K562 (cell line): ENCODE measurements around the gene CRK. TPM values are rescaled to one million over a fixed set of nuclear protein-coding genes. Genes with fewer than 3 reads are reported as not detected.

ENCODE experiments used
- CBX1 ChIP-seq: sonication (generic); IDR thresholded peaks from 2 replicates; pipeline ENCODE4 v1.6.1; 2016; ENCODE audit warnings: antibody characterized with exemption, low read depth, mild to moderate bottlenecking
- ELF2 ChIP-seq: fragments of 250-450 bp; sonication (Bioruptor Pico); IDR thresholded peaks from 2 replicates; pipeline ENCODE4 v1.5.0; 2021; ENCODE audit warnings: mild to moderate bottlenecking
- HCFC1 ChIP-seq: IDR thresholded peaks from 2 replicates; pipeline ENCODE4 v1.6.1; 2012; ENCODE audit warnings: low read depth, low read length, improper control_type of control experiment
- JUN ChIP-seq, 2 experiments: sonication (generic) in 1 of 2; formaldehyde crosslinking in 1 of 2; IDR thresholded peaks; 2 replicates each; pipeline versions ENCODE4 v1.6.1 to v1.8.0; 2012 to 2022; ENCODE audit warnings: borderline replicate concordance in 2 of 2, mild to moderate bottlenecking in 2 of 2, improper control_type of control experiment in 1 of 2, low read depth in 1 of 2, low read length in 1 of 2, missing genetic modification reagents in 1 of 2
- NFE2 ChIP-seq: IDR thresholded peaks from 2 replicates; pipeline ENCODE4 v1.6.1; 2014; ENCODE audit warnings: antibody characterized with exemption, low read depth
- NR4A1 ChIP-seq, 2 experiments: fragments of 250-450 bp in 1 of 2; fragments of 450-650 bp in 1 of 2; sonication (Bioruptor Pico) in 1 of 2; IDR thresholded peaks; 2 replicates each; pipeline versions ENCODE4 v1.4.0 to v1.6.1; 2016 to 2020; ENCODE audit warnings: mild to moderate bottlenecking in 2 of 2, missing compliant biosample characterization in 1 of 2, missing genetic modification characterization in 1 of 2, moderate library complexity in 1 of 2
- PHF8 ChIP-seq: fragments of 200-600 bp; sonication (generic); IDR thresholded peaks from 2 replicates; pipeline ENCODE4 v1.6.1; 2012; ENCODE audit warnings: mixed run types, mild to moderate bottlenecking, inconsistent platforms, low read length, moderate library complexity, borderline replicate concordance
- POLR2AphosphoS5 ChIP-seq: IDR thresholded peaks from 2 replicates; pipeline ENCODE4 v1.6.1; 2011; ENCODE audit warnings: mild to moderate bottlenecking, low read depth, low read length, moderate library complexity; ENCODE audit not compliant: control insufficient read depth, insufficient read depth
- RBBP5 ChIP-seq: fragments of 200-600 bp; sonication (generic); IDR thresholded peaks from 2 replicates; pipeline ENCODE4 v1.6.1; 2012; ENCODE audit warnings: borderline replicate concordance, mild to moderate bottlenecking, low read length, control low read depth, inconsistent platforms; ENCODE audit not compliant: insufficient read depth, poor library complexity, severe bottlenecking
- SIN3B ChIP-seq: fragments of 450-650 bp; IDR thresholded peaks from 2 replicates; pipeline ENCODE4 v1.6.1; 2017; ENCODE audit warnings: low read depth, mild to moderate bottlenecking, moderate library complexity
- SIX5 ChIP-seq, 2 experiments: IDR thresholded peaks; 2 replicates each; pipeline ENCODE4 v1.6.1; 2011; ENCODE audit warnings: low read length in 2 of 2, borderline replicate concordance in 1 of 2, low read depth in 1 of 2, mild to moderate bottlenecking in 1 of 2, moderate library complexity in 1 of 2; ENCODE audit not compliant: insufficient read depth in 1 of 2
- SP1 ChIP-seq: sonication (generic); formaldehyde crosslinking; IDR thresholded peaks from 2 replicates; pipeline ENCODE4 v1.8.1; 2022; ENCODE audit warnings: mild to moderate bottlenecking, missing genetic modification reagents
- SRF ChIP-seq, 2 experiments: fragments of 250-450, 450-650 bp in 1 of 2; sonication (Bioruptor Pico) in 1 of 2; sonication (generic) in 1 of 2; formaldehyde crosslinking; IDR thresholded peaks; 2 replicates each; pipeline versions ENCODE4 v1.5.0 to v1.5.1; 2020 to 2022; ENCODE audit warnings: mild to moderate bottlenecking in 1 of 2, missing genetic modification reagents in 1 of 2
- ZNF274 ChIP-seq: IDR thresholded peaks from 2 replicates; pipeline ENCODE4 v1.6.1; 2011; ENCODE audit warnings: low read depth, mild to moderate bottlenecking, low read length, moderate library complexity, borderline replicate concordance
- polyA plus RNA-seq, 8 experiments: library from polyadenylated mRNA; depleted of rRNA in 4 of 8; stranded (reverse) in 5 of 8; unstranded in 3 of 8; fragments of >200 nt; fragmentation: Nextera tagmentation in 2 of 8; fragmentation: Illumina TruSeq in 1 of 8; extraction: Ambion mirVana in 2 of 8; extraction: Trizol in 1 of 8; gene quantifications; 2 replicates each; pipeline versions ENCODE4 v1.2.1 to v1.2.3, GENCODE V29; 2011 to 2014; ENCODE audit warnings: inconsistent platforms in 1 of 8, missing spikeins in 1 of 8
- total RNA-seq, 7 experiments: library from RNA; depleted of rRNA in 6 of 7; stranded (reverse); fragments of >200 nt in 6 of 7; fragmentation: Illumina TruSeq in 2 of 7; extraction: Trizol in 2 of 7; gene quantifications; 2 replicates each; pipeline versions ENCODE4 v1.2.1 to v1.2.3, GENCODE V29; 2011 to 2021; ENCODE audit warnings: low replicate concordance in 1 of 7
- TF ChIP-seq, protein P1 (sequence below), 2 experiments: fragments of 450-650 bp in 1 of 2; IDR thresholded peaks; 2 replicates each; pipeline ENCODE4 v1.6.1; 2011 to 2017; ENCODE audit warnings: low read depth in 2 of 2, antibody characterized with exemption in 1 of 2, borderline replicate concordance in 1 of 2, low read length in 1 of 2, mild to moderate bottlenecking in 1 of 2, mixed read lengths in 1 of 2; ENCODE audit not compliant: control insufficient read depth in 1 of 2
- TF ChIP-seq, protein P2 (sequence below): fragments of 250-450 bp; sonication (Bioruptor Pico); IDR thresholded peaks from 2 replicates; pipeline ENCODE4 v1.5.0; 2021
- TF ChIP-seq, protein P3 (sequence below): sonication (generic); formaldehyde crosslinking; IDR thresholded peaks from 2 replicates; pipeline ENCODE4 v1.4.0; 2020; ENCODE audit warnings: mild to moderate bottlenecking, missing genetic modification reagents

CRK gene
- total and polyA plus RNA-seq, 9 of the 15 experiments (the other 6 are each of a cell fraction or from before 2014, with no cell fraction given) = 13.1 to 40.2 (median 26.1) TPM

DNA sequence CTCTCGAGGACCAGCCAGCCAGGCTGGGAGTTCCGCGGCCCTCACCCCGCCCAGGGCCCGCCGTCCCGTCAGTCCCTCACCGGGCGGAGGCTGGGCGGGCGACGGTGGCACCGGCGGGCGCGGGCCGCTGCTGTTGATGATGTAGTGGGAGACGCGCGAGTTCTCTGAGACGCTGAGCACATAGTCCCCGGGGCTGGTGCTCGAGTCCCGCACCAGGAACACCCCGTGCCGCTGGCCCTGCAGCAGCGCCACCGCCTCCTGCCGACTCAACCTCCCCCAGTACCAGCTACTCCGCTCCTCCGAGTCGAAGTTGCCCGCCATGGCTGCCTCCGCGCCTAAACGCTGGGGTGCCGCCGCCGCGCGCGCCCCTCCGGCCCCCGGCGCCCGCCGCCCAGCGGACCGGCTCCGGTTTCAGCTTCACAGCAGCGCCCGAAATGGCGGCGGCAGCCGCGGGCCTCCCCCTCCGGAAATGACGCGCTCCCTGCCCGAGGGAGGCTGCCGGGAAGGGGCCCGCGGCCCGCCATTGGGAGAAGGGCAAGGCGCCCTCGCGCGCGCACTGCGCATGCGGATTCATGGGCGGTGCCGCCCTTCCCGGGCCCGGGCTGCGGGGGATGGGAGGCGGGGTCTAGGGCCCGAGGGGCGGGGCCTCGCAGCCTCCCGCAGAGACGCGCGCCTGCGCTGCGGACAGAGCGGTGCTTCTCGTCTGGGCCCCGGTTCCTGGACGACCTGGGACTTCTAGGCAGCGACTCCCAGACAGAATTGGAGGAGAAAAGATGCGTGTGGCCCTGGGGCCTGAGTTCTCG is at the start of gene CRK (continued):
- TF ChIP-seq SRF (CRISPR knock-in tag; IDR thresholded peaks at IDR 0.05) (peak in 1 of 2 experiments; percentile 53; a peak in 1 of 4 replicates), RBBP5 (peak; percentile 62), SP1 (CRISPR knock-in tag) (peak; percentile 59; the same call in 1 of the 2 replicates), NFE2 (no peak), HCFC1 (peak; percentile 94), POLR2AphosphoS5 (peak; percentile 74), PHF8 (peak; percentile 88; the same call in 1 of the 2 replicates), SIN3B (peak; percentile 73; the same call in 1 of the 2 replicates), ZNF274 (no peak), SIX5 (IDR thresholded peaks at IDR 0.05; ENCODE audit: borderline replicate concordance in 1 of 2, insufficient read depth in 1 of 2, low read depth in 1 of 2, low read length in 2 of 2) (peak; percentile 62 to 72; a peak in 3 of 4 replicates), ELF2 (no peak), NR4A1 (CRISPR knock-in tag; IDR thresholded peaks at IDR 0.05) (no peak), NR4A1 (tag; IDR thresholded peaks at IDR 0.05) (0 out of 2 replicates have a peak, but pooled peaks have one; percentile 50), JUN (IDR thresholded peaks at IDR 0.05; ENCODE audit: borderline replicate concordance, low read depth, low read length) (0 out of 2 replicates have a peak, but pooled peaks have one; percentile 10), JUN (CRISPR knock-in tag; IDR thresholded peaks at IDR 0.05; ENCODE audit: borderline replicate concordance) (no peak), CBX1 (peak; percentile 32; the same call in 1 of the 2 replicates)
- TF ChIP-seq, protein P1, sequence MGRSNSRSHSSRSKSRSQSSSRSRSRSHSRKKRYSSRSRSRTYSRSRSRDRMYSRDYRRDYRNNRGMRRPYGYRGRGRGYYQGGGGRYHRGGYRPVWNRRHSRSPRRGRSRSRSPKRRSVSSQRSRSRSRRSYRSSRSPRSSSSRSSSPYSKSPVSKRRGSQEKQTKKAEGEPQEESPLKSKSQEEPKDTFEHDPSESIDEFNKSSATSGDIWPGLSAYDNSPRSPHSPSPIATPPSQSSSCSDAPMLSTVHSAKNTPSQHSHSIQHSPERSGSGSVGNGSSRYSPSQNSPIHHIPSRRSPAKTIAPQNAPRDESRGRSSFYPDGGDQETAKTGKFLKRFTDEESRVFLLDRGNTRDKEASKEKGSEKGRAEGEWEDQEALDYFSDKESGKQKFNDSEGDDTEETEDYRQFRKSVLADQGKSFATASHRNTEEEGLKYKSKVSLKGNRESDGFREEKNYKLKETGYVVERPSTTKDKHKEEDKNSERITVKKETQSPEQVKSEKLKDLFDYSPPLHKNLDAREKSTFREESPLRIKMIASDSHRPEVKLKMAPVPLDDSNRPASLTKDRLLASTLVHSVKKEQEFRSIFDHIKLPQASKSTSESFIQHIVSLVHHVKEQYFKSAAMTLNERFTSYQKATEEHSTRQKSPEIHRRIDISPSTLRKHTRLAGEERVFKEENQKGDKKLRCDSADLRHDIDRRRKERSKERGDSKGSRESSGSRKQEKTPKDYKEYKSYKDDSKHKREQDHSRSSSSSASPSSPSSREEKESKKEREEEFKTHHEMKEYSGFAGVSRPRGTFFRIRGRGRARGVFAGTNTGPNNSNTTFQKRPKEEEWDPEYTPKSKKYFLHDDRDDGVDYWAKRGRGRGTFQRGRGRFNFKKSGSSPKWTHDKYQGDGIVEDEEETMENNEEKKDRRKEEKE (IDR thresholded peaks at IDR 0.05; ENCODE audit: borderline replicate concordance in 1 of 2, control insufficient read depth in 1 of 2, low read depth in 2 of 2, low read length in 1 of 2) = 0 out of 4 replicates have a peak, but pooled peaks of 1 of the 2 experiments have one; percentile 23
- TF ChIP-seq, protein P2, sequence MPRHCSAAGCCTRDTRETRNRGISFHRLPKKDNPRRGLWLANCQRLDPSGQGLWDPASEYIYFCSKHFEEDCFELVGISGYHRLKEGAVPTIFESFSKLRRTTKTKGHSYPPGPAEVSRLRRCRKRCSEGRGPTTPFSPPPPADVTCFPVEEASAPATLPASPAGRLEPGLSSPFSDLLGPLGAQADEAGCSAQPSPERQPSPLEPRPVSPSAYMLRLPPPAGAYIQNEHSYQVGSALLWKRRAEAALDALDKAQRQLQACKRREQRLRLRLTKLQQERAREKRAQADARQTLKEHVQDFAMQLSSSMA (CRISPR knock-in tag) = peak; percentile 99
- TF ChIP-seq, protein P3, sequence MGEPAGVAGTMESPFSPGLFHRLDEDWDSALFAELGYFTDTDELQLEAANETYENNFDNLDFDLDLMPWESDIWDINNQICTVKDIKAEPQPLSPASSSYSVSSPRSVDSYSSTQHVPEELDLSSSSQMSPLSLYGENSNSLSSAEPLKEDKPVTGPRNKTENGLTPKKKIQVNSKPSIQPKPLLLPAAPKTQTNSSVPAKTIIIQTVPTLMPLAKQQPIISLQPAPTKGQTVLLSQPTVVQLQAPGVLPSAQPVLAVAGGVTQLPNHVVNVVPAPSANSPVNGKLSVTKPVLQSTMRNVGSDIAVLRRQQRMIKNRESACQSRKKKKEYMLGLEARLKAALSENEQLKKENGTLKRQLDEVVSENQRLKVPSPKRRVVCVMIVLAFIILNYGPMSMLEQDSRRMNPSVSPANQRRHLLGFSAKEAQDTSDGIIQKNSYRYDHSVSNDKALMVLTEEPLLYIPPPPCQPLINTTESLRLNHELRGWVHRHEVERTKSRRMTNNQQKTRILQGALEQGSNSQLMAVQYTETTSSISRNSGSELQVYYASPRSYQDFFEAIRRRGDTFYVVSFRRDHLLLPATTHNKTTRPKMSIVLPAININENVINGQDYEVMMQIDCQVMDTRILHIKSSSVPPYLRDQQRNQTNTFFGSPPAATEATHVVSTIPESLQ (CRISPR knock-in tag) = no peak
